Fibroblast of lung (primary cell): ENCODE measurements around the gene HNRNPL.
"Not testable (repeated sequence)": the region's sequence is repeated elsewhere in the genome, so short reads cannot be mapped to it uniquely, and the experiment has no call there.

Source experiments
- EZH2 ChIP-seq: IDR thresholded peaks from 2 replicates; pipeline ENCODE4 v1.5.1; 2012; ENCODE audit warnings: low read length, control low read depth, mild to moderate bottlenecking; ENCODE audit errors: missing control alignments
- TF ChIP-seq, protein P1 (sequence below), 2 donors: IDR thresholded peaks in 1 of 2; conservative IDR thresholded peaks in 1 of 2; 1 replicate in 1 of 2; 2 replicates in 1 of 2; pipeline ENCODE4 v1.5.1; 2011 to 2012; ENCODE audit warnings: low read length in 2 of 2, control low read depth in 1 of 2, inconsistent platforms in 1 of 2, low read depth in 1 of 2, mild to moderate bottlenecking in 1 of 2

DNA sequence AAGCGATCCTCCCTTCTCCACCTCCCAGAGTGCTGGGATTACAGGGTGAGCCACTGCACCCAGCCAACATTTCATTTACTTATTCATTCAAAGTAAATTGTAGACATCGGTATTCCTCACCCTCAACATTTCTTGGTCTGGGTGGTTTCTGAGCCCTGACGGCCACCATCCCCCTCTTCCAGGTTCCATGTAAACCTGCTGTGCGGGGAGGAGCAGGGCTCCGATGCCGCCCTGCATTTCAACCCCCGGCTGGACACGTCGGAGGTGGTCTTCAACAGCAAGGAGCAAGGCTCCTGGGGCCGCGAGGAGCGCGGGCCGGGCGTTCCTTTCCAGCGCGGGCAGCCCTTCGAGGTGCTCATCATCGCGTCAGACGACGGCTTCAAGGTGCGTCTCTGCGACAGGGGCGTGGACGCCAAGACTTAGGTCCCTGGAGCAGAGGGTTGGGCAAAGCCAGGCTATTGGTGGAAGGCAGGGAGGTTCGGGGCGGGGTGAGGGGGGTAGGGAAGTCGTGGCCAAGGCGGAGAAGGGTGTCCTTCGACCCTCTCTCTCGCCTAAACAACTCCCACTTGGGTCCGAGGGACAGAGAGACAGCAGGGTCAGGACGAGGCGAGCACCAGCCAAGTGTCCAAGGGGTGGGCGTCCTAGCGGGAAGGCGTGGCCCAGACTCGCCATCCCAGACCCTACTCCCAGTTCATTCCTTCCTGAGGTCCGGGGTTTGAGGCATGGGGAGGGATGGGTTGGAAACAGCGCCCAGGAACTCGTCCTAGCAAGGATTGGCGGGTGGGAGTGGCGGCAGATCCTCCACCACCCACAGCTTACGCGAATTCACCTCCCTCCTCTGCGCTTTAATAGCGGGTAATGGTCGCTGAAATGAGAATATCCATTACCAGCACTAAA is 59.0 kb downstream of the HNRNPL start:
- TF ChIP-seq, protein P1, sequence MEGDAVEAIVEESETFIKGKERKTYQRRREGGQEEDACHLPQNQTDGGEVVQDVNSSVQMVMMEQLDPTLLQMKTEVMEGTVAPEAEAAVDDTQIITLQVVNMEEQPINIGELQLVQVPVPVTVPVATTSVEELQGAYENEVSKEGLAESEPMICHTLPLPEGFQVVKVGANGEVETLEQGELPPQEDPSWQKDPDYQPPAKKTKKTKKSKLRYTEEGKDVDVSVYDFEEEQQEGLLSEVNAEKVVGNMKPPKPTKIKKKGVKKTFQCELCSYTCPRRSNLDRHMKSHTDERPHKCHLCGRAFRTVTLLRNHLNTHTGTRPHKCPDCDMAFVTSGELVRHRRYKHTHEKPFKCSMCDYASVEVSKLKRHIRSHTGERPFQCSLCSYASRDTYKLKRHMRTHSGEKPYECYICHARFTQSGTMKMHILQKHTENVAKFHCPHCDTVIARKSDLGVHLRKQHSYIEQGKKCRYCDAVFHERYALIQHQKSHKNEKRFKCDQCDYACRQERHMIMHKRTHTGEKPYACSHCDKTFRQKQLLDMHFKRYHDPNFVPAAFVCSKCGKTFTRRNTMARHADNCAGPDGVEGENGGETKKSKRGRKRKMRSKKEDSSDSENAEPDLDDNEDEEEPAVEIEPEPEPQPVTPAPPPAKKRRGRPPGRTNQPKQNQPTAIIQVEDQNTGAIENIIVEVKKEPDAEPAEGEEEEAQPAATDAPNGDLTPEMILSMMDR (conservative IDR thresholded peaks at IDR 0.05 in 1 of 2, IDR thresholded peaks at IDR 0.05 in 1 of 2; ENCODE audit: low read depth in 1 of 2, low read length in 2 of 2): not testable (repeated sequence)
- TF ChIP-seq EZH2: not testable (repeated sequence)
